Loucy (cell line): ENCODE measurements around the gene GBA3.

Source experiments
- H2AFZ ChIP-seq: fragments of 200-600 bp; sonication (generic); 2 replicates; pipeline ENCODE4 v1.6.0; 2016; ENCODE audit warnings: antibody characterized with exemption, mild to moderate bottlenecking, low read length, moderate library complexity
- H3F3A ChIP-seq: fragments of 200-600 bp; 2 replicates; pipeline ENCODE4 v1.6.0; 2016; ENCODE audit warnings: antibody characterized with exemption, low read depth, mild to moderate bottlenecking
- H3K27me3 ChIP-seq: fragments of 200-600 bp; sonication (generic); 2 replicates; pipeline ENCODE4 v1.6.1; 2014; ENCODE audit warnings: low read length, mild to moderate bottlenecking; ENCODE audit not compliant: insufficient read depth, poor library complexity, severe bottlenecking
- H3K36me3 ChIP-seq: fragments of 200-600 bp; sonication (generic); 2 replicates; pipeline ENCODE4 v1.6.1; 2016; ENCODE audit warnings: low read length; ENCODE audit not compliant: insufficient read depth
- H3K4me1 ChIP-seq: fragments of 200-600 bp; sonication (generic); 2 replicates; pipeline ENCODE4 v1.5.1; 2014; ENCODE audit warnings: low read length, mild to moderate bottlenecking; ENCODE audit not compliant: insufficient read depth, poor library complexity, severe bottlenecking
- H3K4me2 ChIP-seq: fragments of 200-600 bp; sonication (generic); 2 replicates; pipeline ENCODE4 v1.6.0; 2014; ENCODE audit warnings: antibody characterized with exemption, low read length, low read depth, mild to moderate bottlenecking; ENCODE audit not compliant: poor library complexity, severe bottlenecking
- H3K4me3 ChIP-seq: fragments of 200-600 bp; sonication (generic); 2 replicates; pipeline ENCODE4 v1.5.1; 2014; ENCODE audit warnings: low read length, mild to moderate bottlenecking, mixed read lengths; ENCODE audit not compliant: poor library complexity, severe bottlenecking
- H3K79me2 ChIP-seq: fragments of 200-600 bp; sonication (generic); 2 replicates; pipeline ENCODE4 v1.6.1; 2014; ENCODE audit warnings: low read length; ENCODE audit not compliant: insufficient read depth
- H3K9ac ChIP-seq: fragments of 200-600 bp; sonication (generic); 2 replicates; pipeline ENCODE4 v1.6.0; 2014; ENCODE audit warnings: mild to moderate bottlenecking, low read depth, low read length, moderate library complexity; ENCODE audit not compliant: poor library complexity, severe bottlenecking
- H3K9me2 ChIP-seq: fragments of 200-600 bp; sonication (generic); replicated peaks from 2 replicates; pipeline ENCODE4 v1.6.1; 2016; ENCODE audit warnings: low read depth, low read length, mixed read lengths
- H3K9me3 ChIP-seq: fragments of 200-600 bp; sonication (generic); 2 replicates; pipeline ENCODE4 v1.6.1; 2014; ENCODE audit warnings: mild to moderate bottlenecking, antibody characterized with exemption, low read length, low read depth; ENCODE audit not compliant: insufficient read depth
- H4K20me1 ChIP-seq: fragments of 200-600 bp; sonication (generic); 2 replicates; pipeline ENCODE4 v1.6.0; 2014; ENCODE audit warnings: antibody characterized with exemption, low read length, mild to moderate bottlenecking; ENCODE audit not compliant: insufficient read depth, poor library complexity, severe bottlenecking
- CTCF ChIP-seq: fragments of 200-600 bp; sonication (generic); conservative IDR thresholded peaks from 2 replicates; pipeline ENCODE4 v1.5.1; 2014; ENCODE audit warnings: mild to moderate bottlenecking, antibody characterized with exemption, low read length
- EZH2phosphoT487 ChIP-seq: fragments of 200-600 bp; IDR thresholded peaks from 2 replicates; pipeline ENCODE4 v1.6.1; 2018; ENCODE audit warnings: antibody characterized with exemption, mild to moderate bottlenecking, moderate library complexity, borderline replicate concordance

The GBA3 gene

GRCh38 chr4:22707390-22707789, 14.7 kb downstream of the GBA3 start:
- Histone ChIP-seq H3K9ac (no peak overlapping the region), H3K79me2 (no peaks in the 10 kb centered on the region), H2AFZ (no peak overlapping the region), H3K9me2 (no peaks in the 10 kb centered on the region), H3F3A (peaks cover 3% of the 10 kb centered on the region; the same call in 1 of the 2 replicates), H3K36me3 (no peaks in the 10 kb centered on the region), H3K27me3 (no peaks in the 10 kb centered on the region), H4K20me1 (no peaks in the 10 kb centered on the region), H3K4me1 (peaks cover 7% of the 10 kb centered on the region), H3K4me3 (no peak overlapping the region), H3K4me2 (no peak overlapping the region), H3K9me3 (no peaks in the 10 kb centered on the region)
- TF ChIP-seq EZH2phosphoT487 (no peak), CTCF (no peak)

GRCh38 chr4:22708961-22709360, 16.2 kb downstream of the GBA3 start:
- Histone ChIP-seq H3K27me3 (no peaks in the 10 kb centered on the region), H3K9me3 (no peaks in the 10 kb centered on the region), H3K4me1 (no peaks in the 10 kb centered on the region), H3K79me2 (no peaks in the 10 kb centered on the region), H3K36me3 (no peaks in the 10 kb centered on the region), H2AFZ (no peak overlapping the region), H3K9me2 (no peaks in the 10 kb centered on the region), H3K4me3 (no peak overlapping the region), H3F3A (no peaks in the 10 kb centered on the region), H4K20me1 (no peaks in the 10 kb centered on the region), H3K4me2 (no peak overlapping the region), H3K9ac (no peak overlapping the region)
- TF ChIP-seq CTCF: no peak
- TF ChIP-seq EZH2phosphoT487: no peak

- Histone ChIP-seq H3K36me3 (no peaks in the 10 kb centered on the region), H3K9ac (no peak overlapping the region), H3F3A (no peaks in the 10 kb centered on the region), H3K4me2 (no peak overlapping the region), H3K79me2 (no peaks in the 10 kb centered on the region), H4K20me1 (no peaks in the 10 kb centered on the region), H3K4me1 (no peaks in the 10 kb centered on the region), H3K9me3 (no peaks in the 10 kb centered on the region), H2AFZ (no peak overlapping the region), H3K27me3 (no peaks in the 10 kb centered on the region), H3K4me3 (no peak overlapping the region), H3K9me2 (no peaks in the 10 kb centered on the region)
- TF ChIP-seq EZH2phosphoT487 (no peak), CTCF (no peak)
Measured at GRCh38 chr4:22712105-22712504, 19.4 kb downstream of the GBA3 start.
